Stimulated activated CD8-positive, alpha-beta memory T cell treated with anti-CD3 and anti-CD28 coated beads, Interleukin-4, amount 100 ng/mL, for 24 hours (primary cell): ENCODE data around the gene ZBTB39.
"Not testable (repeated sequence)": the region's sequence is repeated elsewhere in the genome, so short reads cannot be mapped to it uniquely, and the experiment has no call there.

Source experiments
- DNase-seq: peaks from one replicate; pipeline ENCODE4 v3.0.0-alpha.2; 2020; ENCODE audit warnings: low read depth

ZBTB39 gene

DNA sequence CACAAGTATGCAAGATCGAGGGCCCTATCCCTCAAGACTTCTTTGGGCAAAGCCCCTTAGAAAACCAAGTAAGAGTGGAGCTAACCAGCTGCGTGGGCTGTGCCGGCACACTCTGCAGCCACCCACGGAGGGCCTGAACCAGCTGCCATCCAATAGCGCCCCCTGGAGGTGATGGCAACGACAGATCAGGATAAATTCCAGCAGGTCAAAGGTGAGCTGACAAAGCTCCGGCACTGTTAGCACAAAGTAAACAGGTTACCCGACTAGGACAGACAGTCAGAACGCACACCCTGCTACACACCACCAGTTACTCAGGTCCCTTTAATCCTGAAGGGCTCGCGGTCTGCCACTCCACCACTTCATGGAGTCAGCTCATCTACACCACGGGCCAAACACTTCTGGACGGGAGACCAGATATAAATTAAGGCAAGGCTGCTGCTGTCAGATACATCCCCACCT, 4.9 kb downstream of the ZBTB39 start:
- DNase-seq = peak; percentile 52

DNA sequence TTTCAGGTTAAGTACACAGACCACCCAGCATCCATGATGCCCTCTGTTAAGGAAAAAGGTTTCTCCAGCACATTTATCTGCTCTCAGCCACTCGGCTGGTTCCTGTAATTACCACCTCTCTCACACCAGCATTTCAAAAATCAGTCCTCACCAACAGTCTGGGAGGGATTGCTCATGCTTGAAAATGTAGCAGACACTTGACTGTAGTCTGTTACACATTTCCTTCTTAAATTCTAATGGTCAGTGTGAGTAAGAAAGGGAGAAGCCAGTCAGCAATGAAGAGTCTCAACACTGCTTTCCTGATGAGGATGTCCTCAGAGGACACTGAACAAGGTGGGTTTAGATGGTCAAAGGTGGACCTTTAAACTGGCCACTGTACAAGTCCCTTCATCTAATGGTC, 6.0 kb downstream of the ZBTB39 start:
- no peak for DNase-seq

DNA sequence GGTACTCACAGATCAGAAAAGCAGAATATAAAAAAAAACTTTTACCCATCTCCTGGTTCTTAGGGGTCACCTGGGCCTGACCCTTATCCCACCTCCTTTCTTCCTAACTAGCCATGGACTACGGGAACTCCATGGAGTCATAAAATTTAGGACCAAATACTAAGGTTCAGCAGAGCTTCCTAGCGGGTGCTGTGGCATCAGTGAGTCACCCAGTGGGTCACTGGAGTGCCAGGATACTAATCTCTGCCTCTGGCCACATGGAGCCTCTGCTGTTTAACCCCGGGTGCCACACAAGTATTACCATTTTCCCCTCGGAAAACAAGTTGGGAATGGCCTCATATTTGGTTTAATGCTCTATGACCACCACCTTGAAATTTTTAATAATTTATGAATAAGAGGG, 6.9 kb downstream of the ZBTB39 start:
- no peak for DNase-seq

DNA sequence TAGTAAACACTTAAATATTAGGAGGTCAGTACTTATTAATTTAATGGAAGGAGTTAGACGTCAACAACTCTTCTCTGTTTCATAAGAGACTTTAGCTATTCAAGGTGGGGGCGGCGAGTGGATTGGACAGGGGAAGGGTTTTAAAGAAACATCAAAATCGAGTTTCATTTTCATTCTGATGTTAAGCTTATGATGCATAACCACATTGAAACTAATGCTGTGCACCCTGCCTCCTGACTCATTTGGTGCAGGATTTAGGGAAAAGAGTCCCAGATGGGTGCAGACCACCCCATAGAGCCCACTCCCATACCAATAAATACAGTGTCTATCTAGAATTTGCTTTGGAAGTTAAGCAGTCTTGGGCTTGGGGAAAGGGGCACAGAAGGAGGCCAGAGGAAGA, 7.4 kb downstream of the ZBTB39 start:
- DNase-seq = peak; percentile 24

DNA sequence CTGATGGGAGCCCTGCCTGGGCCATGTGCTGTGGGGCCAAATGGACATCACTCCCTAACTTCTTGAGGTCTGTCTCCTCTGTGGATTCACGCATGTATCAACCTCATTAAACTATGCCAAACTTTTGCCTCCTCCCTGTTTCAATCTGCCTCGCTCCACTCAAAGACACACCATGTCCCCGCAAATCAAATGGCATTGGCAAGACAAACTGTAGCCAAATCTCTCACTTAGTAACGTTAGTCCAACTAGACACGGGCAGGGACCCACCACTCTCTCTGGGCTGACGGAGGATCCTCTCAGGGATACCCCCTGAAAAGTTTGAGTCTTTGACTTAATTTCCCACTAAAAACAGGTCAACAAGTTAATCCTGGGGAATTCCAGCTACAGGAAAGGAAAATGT, 8.0 kb downstream of the ZBTB39 start:
- DNase-seq = no peak

DNA sequence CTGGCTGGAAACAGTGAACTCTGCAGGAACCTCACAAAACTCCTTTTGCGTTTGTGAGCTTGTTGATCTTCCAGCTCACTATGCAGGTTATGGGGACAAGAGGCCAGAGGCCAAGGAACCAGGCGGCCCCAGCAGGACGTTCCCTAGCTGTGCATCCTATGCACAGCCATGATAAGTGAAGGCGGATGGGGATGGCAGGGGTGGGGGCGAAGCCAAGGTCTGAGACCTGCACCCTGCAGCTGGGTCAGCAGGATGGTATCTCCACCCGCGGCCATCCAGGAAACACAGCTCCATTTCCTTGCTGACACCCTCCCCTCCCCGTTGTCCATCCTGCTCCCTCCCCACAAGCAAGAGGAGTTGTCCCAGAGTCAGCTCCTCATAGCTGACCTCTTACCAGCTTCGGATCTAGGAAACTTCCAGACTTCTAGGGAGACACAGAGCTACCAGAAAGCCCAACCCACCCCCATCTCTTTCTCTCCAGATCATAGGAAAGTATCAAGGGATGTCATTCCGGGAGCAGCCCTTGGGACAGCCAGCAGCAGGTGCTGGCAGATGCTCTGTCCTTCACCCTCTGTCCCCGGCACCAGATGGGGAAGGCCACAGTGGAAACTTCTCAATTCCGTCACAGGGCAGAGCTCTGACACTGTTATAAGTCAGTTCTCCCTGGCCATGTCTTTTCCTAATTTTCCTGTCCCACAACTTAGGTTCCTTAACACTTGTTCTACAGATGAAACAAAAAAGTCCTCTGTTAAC, 9.4 kb downstream of the ZBTB39 start:
- DNase-seq = no peak

DNA sequence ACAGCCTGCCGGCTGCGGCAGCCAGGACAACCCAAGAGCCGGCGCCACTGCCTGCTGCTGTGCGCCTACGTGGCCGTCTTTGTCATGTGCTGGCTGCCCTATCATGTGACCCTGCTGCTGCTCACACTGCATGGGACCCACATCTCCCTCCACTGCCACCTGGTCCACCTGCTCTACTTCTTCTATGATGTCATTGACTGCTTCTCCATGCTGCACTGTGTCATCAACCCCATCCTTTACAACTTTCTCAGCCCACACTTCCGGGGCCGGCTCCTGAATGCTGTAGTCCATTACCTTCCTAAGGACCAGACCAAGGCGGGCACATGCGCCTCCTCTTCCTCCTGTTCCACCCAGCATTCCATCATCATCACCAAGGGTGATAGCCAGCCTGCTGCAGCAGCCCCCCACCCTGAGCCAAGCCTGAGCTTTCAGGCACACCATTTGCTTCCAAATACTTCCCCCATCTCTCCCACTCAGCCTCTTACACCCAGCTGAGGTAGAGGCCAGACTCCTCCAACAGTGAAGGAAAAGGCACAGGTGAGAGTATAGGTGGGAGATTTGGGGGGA, 10.3 kb downstream of the ZBTB39 start:
- DNase-seq = no peak

DNA sequence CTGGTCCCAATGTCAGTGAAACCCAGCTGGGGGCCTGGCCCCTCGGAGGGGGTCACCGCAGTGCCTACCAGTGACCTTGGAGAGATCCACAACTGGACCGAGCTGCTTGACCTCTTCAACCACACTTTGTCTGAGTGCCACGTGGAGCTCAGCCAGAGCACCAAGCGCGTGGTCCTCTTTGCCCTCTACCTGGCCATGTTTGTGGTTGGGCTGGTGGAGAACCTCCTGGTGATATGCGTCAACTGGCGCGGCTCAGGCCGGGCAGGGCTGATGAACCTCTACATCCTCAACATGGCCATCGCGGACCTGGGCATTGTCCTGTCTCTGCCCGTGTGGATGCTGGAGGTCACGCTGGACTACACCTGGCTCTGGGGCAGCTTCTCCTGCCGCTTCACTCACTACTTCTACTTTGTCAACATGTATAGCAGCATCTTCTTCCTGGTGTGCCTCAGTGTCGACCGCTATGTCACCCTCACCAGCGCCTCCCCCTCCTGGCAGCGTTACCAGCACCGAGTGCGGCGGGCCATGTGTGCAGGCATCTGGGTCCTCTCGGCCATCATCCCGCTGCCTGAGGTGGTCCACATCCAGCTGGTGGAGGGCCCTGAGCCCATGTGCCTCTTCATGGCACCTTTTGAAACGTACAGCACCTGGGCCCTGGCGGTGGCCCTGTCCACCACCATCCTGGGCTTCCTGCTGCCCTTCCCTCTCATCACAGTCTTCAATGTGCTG, 11.0 kb downstream of the ZBTB39 start:
- DNase-seq = no peak

DNA sequence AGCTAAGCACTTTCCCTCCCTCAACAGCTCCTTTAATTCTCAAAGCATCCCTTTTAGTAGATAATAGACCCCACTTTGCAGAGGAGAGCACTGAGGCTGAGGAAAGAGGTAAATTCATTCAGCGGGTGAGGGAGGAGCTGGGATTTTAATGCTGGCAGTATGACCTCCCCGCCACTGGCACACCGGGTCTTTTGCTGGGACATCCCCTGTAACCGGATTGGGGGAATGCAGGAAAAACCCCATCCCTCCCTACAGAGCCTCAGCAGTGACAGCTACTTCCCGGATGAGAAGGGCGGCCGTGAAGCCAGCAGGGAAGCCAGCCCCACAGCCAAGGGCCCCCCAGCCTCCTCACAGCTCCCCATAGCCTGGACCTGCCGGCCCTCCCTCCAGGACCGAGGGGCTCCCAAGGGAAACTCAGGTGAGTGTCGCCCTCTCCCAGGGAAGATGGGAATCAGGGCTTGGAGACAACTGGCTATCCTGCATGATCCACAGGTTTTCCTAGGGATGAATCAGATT, 12.1 kb downstream of the ZBTB39 start:
- DNase-seq = no peak

DNA sequence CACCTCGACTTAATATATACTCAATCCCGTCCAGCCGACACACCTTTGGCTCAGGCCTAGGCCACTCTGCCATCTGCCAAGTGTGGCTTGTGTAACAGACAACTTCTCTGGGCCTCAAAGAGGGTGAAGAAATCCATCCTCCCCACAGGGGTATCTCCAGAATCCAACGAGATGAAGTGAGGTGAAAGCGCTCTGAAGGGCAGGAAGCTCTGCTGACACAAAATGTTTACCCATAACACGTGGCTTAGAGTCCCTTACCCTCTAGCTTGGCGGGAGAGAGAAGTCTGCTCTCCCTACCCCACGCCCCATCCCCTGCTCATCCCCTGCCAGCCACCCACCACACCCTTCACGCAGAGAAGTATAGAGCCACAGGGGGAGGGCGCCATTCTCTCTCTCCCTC, 13.0 kb downstream of the ZBTB39 start:
- no peak for DNase-seq

DNA sequence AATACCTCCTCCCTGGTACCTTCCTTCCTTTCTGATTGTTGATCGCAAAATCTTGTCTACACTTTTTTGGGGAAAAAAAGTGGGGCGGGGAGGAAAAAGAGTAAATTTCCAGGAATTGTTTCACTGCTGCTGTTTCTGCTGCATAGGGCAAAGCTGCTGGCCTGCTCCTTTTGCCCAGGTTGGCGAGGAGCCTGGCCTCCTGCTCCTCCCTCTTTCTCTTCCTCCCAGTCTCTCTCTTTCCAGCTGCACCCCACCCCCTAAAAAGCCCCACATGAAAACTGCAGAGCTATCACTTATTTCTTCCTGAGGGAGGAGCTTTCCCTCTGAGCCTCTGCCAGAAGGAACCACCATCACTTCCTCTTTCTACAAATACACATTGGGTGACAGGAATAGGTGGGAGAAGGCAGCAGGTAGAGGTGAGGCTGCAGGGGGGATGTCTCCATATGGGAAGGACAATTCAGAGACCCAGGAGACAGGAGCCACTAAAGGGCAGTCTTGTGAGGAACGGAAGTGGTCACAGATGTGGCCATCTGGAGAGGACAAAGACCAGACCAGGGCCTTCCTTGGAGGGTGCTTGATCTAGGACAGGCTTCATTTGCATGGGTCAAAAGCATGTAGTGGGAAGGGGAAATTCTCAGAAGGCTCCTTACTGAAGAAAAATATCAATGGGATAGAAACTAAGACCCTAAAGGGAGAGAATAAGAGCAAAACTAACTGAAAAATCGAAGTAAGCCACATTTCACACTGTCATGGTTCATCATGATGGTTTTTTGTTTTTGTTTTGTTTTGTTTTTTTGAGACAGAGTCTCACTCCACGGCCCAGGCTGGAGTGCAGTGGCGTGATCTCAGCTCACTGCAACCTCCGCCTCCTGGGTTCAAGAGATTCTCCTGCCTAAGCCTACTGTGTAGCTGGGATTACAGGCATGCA, 14.8 kb downstream of the ZBTB39 start:
- no peak for DNase-seq

DNA sequence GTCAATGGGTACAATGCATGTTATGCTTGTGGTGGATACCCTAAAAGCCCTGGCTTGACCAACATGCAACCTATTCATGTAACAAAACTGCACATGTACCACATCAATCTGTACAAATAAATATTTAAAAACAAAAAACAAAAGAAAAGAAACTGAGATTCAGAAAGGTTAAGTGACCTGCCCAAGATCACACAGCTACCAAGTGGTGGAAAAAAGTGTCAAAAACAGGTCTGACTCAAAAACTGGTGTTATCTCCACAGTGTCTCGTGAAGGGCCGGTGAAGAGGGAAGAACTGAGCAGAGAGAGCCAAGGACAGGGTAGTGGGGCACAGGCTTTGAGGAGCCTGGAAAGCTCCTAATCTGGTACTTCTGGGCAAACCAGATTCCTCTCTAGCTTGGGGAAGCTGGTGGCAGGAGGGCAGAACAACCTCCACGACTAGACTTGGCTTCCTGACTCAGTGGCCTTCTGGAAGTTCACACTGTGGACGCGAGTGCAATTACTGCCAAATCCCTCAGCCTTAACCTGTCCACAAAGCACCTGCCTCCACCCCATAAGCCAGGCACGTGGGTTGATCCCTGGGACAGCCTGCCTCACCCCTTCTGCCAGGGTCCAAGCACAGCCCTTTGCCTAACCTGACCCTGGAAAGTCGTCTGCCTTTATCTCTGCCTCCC, 15.6 kb downstream of the ZBTB39 start:
- no peak for DNase-seq

DNA sequence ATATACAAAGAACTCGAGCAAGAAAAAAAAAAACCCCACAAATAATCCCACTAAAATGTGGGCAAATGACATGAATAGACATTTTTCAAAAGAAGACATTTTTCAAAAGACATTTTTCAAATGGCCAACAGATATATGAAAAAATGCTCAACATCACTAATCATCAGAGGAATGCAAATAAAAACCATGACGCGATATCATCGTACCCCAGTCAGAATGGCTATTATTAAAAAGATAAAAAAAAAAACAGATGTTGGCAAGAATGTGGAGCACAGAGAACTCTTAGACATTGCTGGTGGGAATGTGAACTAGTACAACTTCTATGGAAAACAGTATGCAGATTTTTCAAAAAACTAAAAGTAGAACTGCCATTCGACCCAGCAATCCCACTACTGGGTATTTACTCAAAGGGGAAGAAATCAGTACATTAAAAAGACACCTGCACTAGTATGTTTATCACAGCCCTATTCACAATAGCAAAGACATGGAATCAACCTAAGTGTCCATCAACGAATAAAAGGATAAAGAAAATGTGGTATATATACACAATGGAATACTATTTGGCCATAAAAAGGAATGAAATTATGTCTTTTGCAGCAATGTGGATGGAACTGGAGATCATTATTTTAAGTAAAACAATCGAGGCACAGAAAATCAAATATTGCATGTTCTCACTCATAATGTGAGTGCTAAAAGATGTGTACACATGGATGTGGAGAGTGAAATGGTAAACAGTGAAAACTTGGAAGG, 16.3 kb downstream of the ZBTB39 start:
- DNase-seq = no peak

DNA sequence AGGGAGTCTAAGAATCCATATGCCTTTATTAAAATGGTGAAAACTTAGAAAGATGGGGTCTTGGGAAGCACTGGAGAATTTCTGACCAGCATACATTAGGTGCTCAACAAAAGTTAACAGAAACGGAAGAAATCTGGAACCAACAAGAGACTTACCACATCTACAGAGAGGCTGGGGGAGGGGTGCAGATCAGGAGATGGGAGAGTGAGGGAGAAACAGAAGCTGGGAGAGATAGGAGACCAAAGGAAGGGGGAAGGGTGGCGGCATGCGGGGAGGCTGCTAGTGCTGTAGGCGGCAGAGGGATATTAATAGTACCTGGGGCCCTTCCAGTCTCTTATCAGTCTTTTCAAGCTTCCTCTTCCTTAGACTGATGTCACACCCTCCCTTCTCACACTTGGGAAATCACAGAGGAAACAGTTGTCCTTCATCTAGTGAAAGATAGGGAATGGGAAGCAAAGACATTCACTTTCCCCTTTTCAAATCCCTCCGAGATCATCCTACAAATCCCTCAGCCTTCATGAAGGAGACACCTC, 18.1 kb downstream of the ZBTB39 start:
- no peak for DNase-seq

DNA sequence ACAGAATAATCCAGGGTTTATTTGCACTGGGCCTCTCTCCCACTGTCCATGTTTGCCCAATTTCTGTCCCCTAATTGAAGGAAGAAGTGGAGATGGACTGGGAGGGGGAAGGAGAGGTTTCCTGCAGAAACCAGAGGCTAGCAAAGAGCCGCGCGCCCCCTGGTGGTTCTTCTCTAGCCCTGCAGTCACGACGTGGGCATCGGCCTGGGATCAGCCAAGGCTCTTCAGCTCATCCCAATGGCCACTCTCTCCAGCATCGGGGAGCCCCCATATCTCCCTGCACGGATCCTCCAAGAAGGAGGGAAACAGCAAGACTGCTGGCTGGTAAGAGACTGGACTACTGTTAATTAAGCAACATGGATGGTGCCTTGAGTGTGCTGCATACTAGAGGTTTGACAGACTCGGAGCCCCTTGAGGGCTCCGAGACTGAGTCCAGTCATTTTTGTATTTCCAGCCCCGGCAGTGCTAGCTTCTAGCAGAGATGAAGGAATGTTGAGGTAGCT, 18.7 kb downstream of the ZBTB39 start:
- peak; percentile 62 for DNase-seq

DNA sequence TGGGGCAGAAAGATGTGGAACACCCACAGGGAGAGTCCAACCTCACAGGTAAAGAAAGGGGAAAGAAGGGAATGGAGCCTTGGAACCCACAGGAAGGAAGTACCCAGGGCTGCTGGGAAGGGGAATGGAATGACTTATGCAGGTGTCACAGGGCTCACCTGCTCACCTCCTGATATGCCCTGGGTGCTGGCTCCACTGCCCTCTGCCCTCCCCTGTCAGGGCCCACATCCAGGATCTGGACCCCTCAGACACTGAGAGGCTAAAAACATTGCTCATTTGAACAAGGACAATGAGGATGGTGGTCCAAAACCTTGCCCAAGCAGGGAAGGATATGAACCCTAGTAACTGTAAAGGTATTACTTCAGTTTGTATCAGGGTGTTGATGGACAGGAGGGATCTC, 19.3 kb downstream of the ZBTB39 start:
- no peak for DNase-seq

DNA sequence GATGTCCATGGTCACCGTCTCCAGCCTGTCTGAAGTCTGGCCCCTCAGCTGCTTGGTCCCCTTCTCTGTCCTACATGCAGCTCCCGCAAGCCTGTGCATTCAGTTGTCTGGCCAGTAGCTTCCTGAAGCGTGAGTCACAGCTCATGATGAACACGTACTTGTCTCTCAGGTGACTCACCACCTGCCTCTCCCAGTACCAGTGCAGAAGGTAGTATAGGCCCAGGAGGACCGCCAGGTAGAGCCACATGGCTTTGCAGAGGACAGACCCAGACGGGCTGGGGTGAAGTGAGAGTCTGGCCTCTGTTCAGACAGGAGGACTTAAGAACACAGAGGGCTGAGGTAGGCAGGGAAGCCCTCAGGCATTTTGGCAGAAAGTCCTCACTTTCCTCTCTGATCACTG, 20.6 kb downstream of the ZBTB39 start:
- not testable (repeated sequence) for DNase-seq

DNA sequence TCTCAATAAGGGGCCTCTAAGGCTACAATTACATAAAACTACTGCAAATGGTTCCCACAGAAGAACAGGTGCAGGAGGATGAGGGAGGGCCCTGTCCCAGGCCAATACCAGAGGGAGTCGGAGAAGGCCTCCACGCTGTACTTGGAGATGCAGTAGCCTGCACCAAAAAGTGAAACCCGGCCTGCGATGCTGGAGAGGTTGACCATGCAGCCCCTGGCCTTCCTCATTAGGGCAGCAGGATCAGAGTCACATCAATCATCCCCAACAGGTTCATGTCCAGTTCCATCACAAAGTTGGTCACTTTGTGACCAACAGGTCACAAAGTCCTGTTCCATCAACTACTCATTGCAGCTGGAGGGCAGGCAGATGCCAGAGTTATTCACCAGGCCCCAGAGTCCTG, 23.0 kb downstream of the ZBTB39 start:
- DNase-seq = no peak

DNA sequence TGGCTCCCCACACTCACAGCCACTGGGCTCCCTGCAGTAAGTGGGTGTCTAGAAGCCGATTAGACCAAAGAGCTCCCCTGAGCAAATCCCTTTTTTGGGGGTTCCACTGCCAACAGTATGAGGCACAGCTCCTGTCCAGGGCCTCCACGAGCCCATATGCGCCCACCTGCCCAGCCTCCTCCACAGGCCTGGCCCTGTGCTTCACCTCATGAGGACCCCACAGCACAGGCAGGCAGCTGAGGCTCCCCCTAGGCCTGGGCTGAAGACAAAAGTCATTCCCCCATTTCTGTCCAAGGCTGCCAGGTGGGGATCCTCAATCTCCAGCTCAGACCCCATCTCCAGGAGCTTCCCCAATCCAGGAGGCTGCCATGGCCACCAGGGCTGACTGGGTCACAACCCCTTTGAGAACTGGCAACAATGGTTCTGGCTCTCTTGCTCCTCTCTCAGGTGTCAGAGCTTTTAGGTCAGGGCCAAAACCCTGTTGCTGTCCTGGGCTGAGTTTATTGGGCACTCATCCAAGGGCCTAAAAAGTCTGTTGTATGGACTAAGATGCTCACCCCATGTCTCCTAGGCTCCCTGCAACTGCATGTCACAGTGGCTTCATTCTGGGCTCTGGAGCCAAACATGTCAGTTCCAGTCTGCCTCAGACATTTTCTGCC, 23.6 kb downstream of the ZBTB39 start:
- not testable (repeated sequence) for DNase-seq
